ENCODE measurements around the gene ZKSCAN2.

The ZKSCAN2 gene

DNA sequence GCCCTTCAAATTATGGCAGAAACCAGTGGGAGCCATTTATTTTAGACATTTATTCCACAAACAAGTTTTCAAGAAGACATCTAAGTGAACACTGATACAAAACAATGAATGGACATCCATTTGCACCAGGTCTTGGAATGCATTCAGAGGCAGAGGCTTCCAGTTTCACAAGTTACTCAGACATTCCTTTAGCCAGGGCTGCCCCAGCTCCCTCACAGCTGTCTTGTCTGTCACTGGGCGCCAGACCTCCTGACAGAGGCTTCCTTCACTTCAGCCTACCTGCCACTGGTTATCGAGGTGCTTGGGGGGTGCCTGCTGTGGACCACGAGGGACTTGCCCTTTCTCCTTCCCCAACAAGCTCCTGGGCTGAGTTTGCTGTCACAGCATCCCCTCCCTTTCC is 21.7 kb downstream of the ZKSCAN2 start:
- Histone ChIP-seq H3K79me2 (ENCODE audit: insufficient read depth, low read length) (no peaks in the 10 kb centered on the region), H3K4me2 (ENCODE audit: low read length) (no peak overlapping the region), H3K27me3 (ENCODE audit: insufficient read depth, low read length) (no peaks in the 10 kb centered on the region), H3K36me3 (ENCODE audit: insufficient read depth, low read length) (peaks cover 12% of the 10 kb centered on the region; the same call in 1 of the 2 replicates), H3K4me1 (ENCODE audit: insufficient read depth, low read length, severe bottlenecking) (no peaks in the 10 kb centered on the region), H4K20me1 (ENCODE audit: insufficient read depth, low read length) (no peaks in the 10 kb centered on the region), H3F3A (ENCODE audit: insufficient read depth, low read length) (no peaks in the 10 kb centered on the region), H3K27ac (ENCODE audit: low read depth, low read length, poor library complexity, severe bottlenecking) (no peak overlapping the region), H3K9ac (ENCODE audit: low read length) (no peak overlapping the region), H3K9me3 (ENCODE audit: low read length) (no peaks in the 10 kb centered on the region), H2AFZ (ENCODE audit: low read length) (no peak overlapping the region), H3K9me2 (ENCODE audit: low read depth, low read length) (no peaks in the 10 kb centered on the region), H3K4me3 (ENCODE audit: low read depth, low read length, poor library complexity, severe bottlenecking) (no peak overlapping the region)
- TF ChIP-seq EZH2 (IDR thresholded peaks at IDR 0.05; ENCODE audit: borderline replicate concordance, low read length) (no peak), CTCF (IDR thresholded peaks at IDR 0.05; ENCODE audit: low read length) (no peak)

DNA sequence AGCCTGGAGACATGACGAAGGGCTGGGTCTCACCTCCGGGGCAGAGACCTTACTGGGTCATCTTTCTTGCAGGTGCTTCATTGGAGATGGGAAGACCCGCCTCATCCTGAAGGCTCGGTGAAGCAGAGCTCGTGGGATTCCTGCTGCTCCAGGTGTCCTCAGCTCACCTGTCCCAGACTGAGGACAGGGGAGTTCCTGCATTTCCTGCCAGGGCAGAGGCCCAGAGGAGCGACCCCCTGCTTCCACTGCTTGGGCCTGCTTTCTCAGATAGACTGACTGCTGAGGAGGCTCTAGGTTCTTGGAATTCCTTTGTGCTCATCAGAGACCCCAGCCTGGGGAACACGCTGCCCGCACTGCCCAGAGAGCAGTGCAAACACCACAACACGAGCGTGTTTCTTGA is 29.3 kb downstream of the ZKSCAN2 start:
- no peaks in the 10 kb centered on the region for H3K36me3 ChIP-seq (ENCODE audit: insufficient read depth, low read length)
- H3K9me3 ChIP-seq (ENCODE audit: low read length): no peaks in the 10 kb centered on the region
- no peaks in the 10 kb centered on the region for H3K27me3 ChIP-seq (ENCODE audit: insufficient read depth, low read length)
- H3F3A ChIP-seq (ENCODE audit: insufficient read depth, low read length): no peaks in the 10 kb centered on the region
- H3K4me2 ChIP-seq (ENCODE audit: low read length): no peak overlapping the region
- no peaks in the 10 kb centered on the region for H3K4me1 ChIP-seq (ENCODE audit: insufficient read depth, low read length, severe bottlenecking)
- H2AFZ ChIP-seq (ENCODE audit: low read length): no peak overlapping the region
- TF ChIP-seq EZH2 (IDR thresholded peaks at IDR 0.05; ENCODE audit: borderline replicate concordance, low read length) (no peak), CTCF (IDR thresholded peaks at IDR 0.05; ENCODE audit: low read length) (no peak)
- no peak overlapping the region for H3K27ac ChIP-seq (ENCODE audit: low read depth, low read length, poor library complexity, severe bottlenecking)
- H4K20me1 ChIP-seq (ENCODE audit: insufficient read depth, low read length): no peaks in the 10 kb centered on the region
- no peak overlapping the region for H3K4me3 ChIP-seq (ENCODE audit: low read depth, low read length, poor library complexity, severe bottlenecking)
- no peaks in the 10 kb centered on the region for H3K79me2 ChIP-seq (ENCODE audit: insufficient read depth, low read length)
- H3K9ac ChIP-seq (ENCODE audit: low read length): no peak overlapping the region
- no peaks in the 10 kb centered on the region for H3K9me2 ChIP-seq (ENCODE audit: low read depth, low read length)

GRCh38 chr16:25224731-25225319 is 32.8 kb downstream of the ZKSCAN2 start:
- no peaks in the 10 kb centered on the region for H3K9me3 ChIP-seq (ENCODE audit: low read length)
- H3K4me1 ChIP-seq (ENCODE audit: insufficient read depth, low read length, severe bottlenecking): no peaks in the 10 kb centered on the region
- no peaks in the 10 kb centered on the region for H3K9me2 ChIP-seq (ENCODE audit: low read depth, low read length)
- H3K9ac ChIP-seq (ENCODE audit: low read length): no peak overlapping the region
- no peak overlapping the region for H3K4me2 ChIP-seq (ENCODE audit: low read length)
- H4K20me1 ChIP-seq (ENCODE audit: insufficient read depth, low read length): no peaks in the 10 kb centered on the region
- TF ChIP-seq CTCF (IDR thresholded peaks at IDR 0.05; ENCODE audit: low read length) (no peak), EZH2 (IDR thresholded peaks at IDR 0.05; ENCODE audit: borderline replicate concordance, low read length) (no peak)
- no peak overlapping the region for H2AFZ ChIP-seq (ENCODE audit: low read length)
- H3K4me3 ChIP-seq (ENCODE audit: low read depth, low read length, poor library complexity, severe bottlenecking): no peak overlapping the region
- H3K27me3 ChIP-seq (ENCODE audit: insufficient read depth, low read length): no peaks in the 10 kb centered on the region
- no peak overlapping the region for H3K27ac ChIP-seq (ENCODE audit: low read depth, low read length, poor library complexity, severe bottlenecking)
- H3K36me3 ChIP-seq (ENCODE audit: insufficient read depth, low read length): no peaks in the 10 kb centered on the region
- no peaks in the 10 kb centered on the region for H3K79me2 ChIP-seq (ENCODE audit: insufficient read depth, low read length)
- H3F3A ChIP-seq (ENCODE audit: insufficient read depth, low read length): no peaks in the 10 kb centered on the region

Measured in OCI-LY1 (cell line).